AG04449 (cell line): ENCODE results near the gene BUD13.

Experiments
- CTCF ChIA-PET: fragments of 350-600 bp; formaldehyde crosslinking; extraction: SDS; loops from one replicate; lab custom pipeline; 2021; ENCODE audit warnings: antibody characterized with exemption; lab: Yijun Ruan, JAX
- POLR2A ChIA-PET: fragments of 400-600, 350-600 bp; formaldehyde crosslinking; extraction: SDS; loops from one replicate; lab custom pipeline; 2020; ENCODE audit warnings: antibody characterized with exemption, inconsistent platforms; lab: Yijun Ruan, JAX
- DNase-seq: peaks from one replicate; pipeline ENCODE4 v3.0.0-alpha.2; 2010; ENCODE audit warnings: low read depth, low spot score
- H3K4me3 ChIP-seq: 2 replicates; pipeline ENCODE4 v1.5.1; 2011; ENCODE audit warnings: low read depth, mild to moderate bottlenecking, control low read depth, low read length
- CTCF ChIP-seq: IDR thresholded peaks from one replicate; pipeline ENCODE4 v1.5.1; 2011; ENCODE audit warnings: mild to moderate bottlenecking, moderate library complexity, low read length, control low read depth, inconsistent platforms; ENCODE audit not compliant: insufficient read depth; ENCODE audit errors: missing control alignments

The BUD13 gene

GRCh38 chr11:116729501-116730240 lies 43.1 kb downstream of the BUD13 start:
- no peak overlapping the region for H3K4me3 ChIP-seq
- ChIA-PET CTCF (interaction anchor here (1.3 to 3.1 kb wide), 2 partner anchors 13 to 376 kb away, joined by 3 to 12 read pairs; no protein-coding TSS in a partner anchor), POLR2A (no interaction called here)
- no peak for TF ChIP-seq CTCF
- no peak for DNase-seq

GRCh38 chr11:116727990-116728389 lies 44.8 kb downstream of the BUD13 start:
- no peak for DNase-seq
- H3K4me3 ChIP-seq: no peak overlapping the region
- ChIA-PET CTCF (interaction anchor here (0.9 to 3.1 kb wide), 3 partner anchors 9 to 378 kb away, joined by 3 to 12 read pairs (median 4); no protein-coding TSS in a partner anchor), POLR2A (interaction anchor here (1.0 kb wide), 1 partner anchor 10 kb away, joined by 3 read pairs; no protein-coding TSS in a partner anchor)
- TF ChIP-seq CTCF: no peak

GRCh38 chr11:116725434-116726221 lies 47.2 kb downstream of the BUD13 start:
- no peak for TF ChIP-seq CTCF
- ChIA-PET POLR2A (no interaction called here), CTCF (interaction anchor here (1.4 to 1.7 kb wide), 2 partner anchors 10 to 17 kb away, joined by 6 read pairs; no protein-coding TSS in a partner anchor)
- DNase-seq: no peak
- H3K4me3 ChIP-seq: no peak overlapping the region

- no peak for DNase-seq
- CTCF ChIA-PET: interaction anchor here (4.8 kb wide), 1 partner anchor 8 kb away, joined by 38 read pairs; no protein-coding TSS in a partner anchor
- POLR2A ChIA-PET: no interaction called here
- H3K4me3 ChIP-seq: no peak overlapping the region
- no peak for TF ChIP-seq CTCF
These were observed 48.0 kb downstream of the BUD13 start for GRCh38 chr11:116724813-116725212.

- ChIA-PET CTCF (interaction anchor here (1.4 to 4.8 kb wide), 2 partner anchors 9 to 13 kb away, joined by 3 to 38 read pairs; no protein-coding TSS in a partner anchor), POLR2A (no interaction called here)
- TF ChIP-seq CTCF: no peak
These were observed 49.3 kb downstream of the BUD13 start for GRCh38 chr11:116723511-116723910.

GRCh38 chr11:116721988-116722387 lies 50.8 kb downstream of the BUD13 start:
- CTCF ChIA-PET: interaction anchor here (4.8 kb wide), 1 partner anchor 11 kb away, joined by 38 read pairs; no protein-coding TSS in a partner anchor
- no peak for DNase-seq
- POLR2A ChIA-PET: no interaction called here
- H3K4me3 ChIP-seq: no peak overlapping the region
- no peak for TF ChIP-seq CTCF

More at GRCh38 chr11:116723511-116723910, 49.3 kb downstream of the BUD13 start:
- no peak overlapping the region for H3K4me3 ChIP-seq
- no peak for DNase-seq
